Activated CD8-positive, alpha-beta memory T cell treated with anti-CD3 and anti-CD28 coated beads, Interleukin-2, amount 50 U/mL, for 4 hours (primary cell): Measurements from ENCODE around the gene RPEL1.
"Not testable (repeated sequence)": the region's sequence is repeated elsewhere in the genome, so short reads cannot be mapped to it uniquely, and the experiment has no call there.

Experiments used
- DNase-seq: peaks from one replicate; pipeline ENCODE4 v3.0.0-alpha.2; 2020

RPEL1 gene

GRCh38 chr10:103238506-103239252 lies 7.0 kb upstream of the RPEL1 start:
- no peak for DNase-seq

- DNase-seq: no peak
Measured at GRCh38 chr10:103241262-103242011, 4.2 kb upstream of the RPEL1 start.

GRCh38 chr10:103244666-103245271 lies 918 bp upstream of the RPEL1 start:
- peak; percentile 59 for DNase-seq

- DNase-seq: no peak
Measured at GRCh38 chr10:103246324-103246723, 637 bp downstream of the RPEL1 start.

- no peak for DNase-seq
Measured at GRCh38 chr10:103254113-103254512, 8.4 kb downstream of the RPEL1 start.

GRCh38 chr10:103254538-103255325 lies 9.0 kb downstream of the RPEL1 start:
- no peak for DNase-seq

- DNase-seq: no peak
Measured at GRCh38 chr10:103256613-103257012, 10.9 kb downstream of the RPEL1 start.

- no peak for DNase-seq
Measured at GRCh38 chr10:103257812-103258211, 12.1 kb downstream of the RPEL1 start.

GRCh38 chr10:103258928-103259327 lies 13.2 kb downstream of the RPEL1 start:
- not testable (repeated sequence) for DNase-seq

- no peak for DNase-seq
Measured at GRCh38 chr10:103259989-103260388, 14.3 kb downstream of the RPEL1 start.

GRCh38 chr10:103262229-103262628 lies 16.5 kb downstream of the RPEL1 start:
- no peak for DNase-seq

GRCh38 chr10:103265717-103266329 lies 20.1 kb downstream of the RPEL1 start:
- no peak for DNase-seq

- no peak for DNase-seq
Measured at GRCh38 chr10:103273041-103273441, 27.4 kb downstream of the RPEL1 start.

- DNase-seq: no peak
Measured at GRCh38 chr10:103276251-103276895, 30.7 kb downstream of the RPEL1 start.

GRCh38 chr10:103276896-103277712 lies 31.4 kb downstream of the RPEL1 start, which contains the start of gene INA:
TSS of gene INA (plus strand) at chr10:103277138. CDS start at chr10:103277212, 74 bp downstream.
- DNase-seq: no peak

GRCh38 chr10:103277713-103278536 lies 32.2 kb downstream of the RPEL1 start:
- no peak for DNase-seq

- DNase-seq: no peak
Measured at GRCh38 chr10:103278537-103278823, 32.8 kb downstream of the RPEL1 start.

GRCh38 chr10:103278862-103279298 lies 33.2 kb downstream of the RPEL1 start:
- DNase-seq: peak; percentile 28

GRCh38 chr10:103280031-103280430 lies 34.3 kb downstream of the RPEL1 start:
- DNase-seq: no peak

GRCh38 chr10:103280506-103280905 lies 34.8 kb downstream of the RPEL1 start:
- no peak for DNase-seq
